NCI-H2196 (cell line): Measurements from ENCODE around the gene MRPS2.
A peak's percentile ranks its signal among the peaks of the same experiment; 100 is the strongest.

ENCODE experiments used
- DNase-seq: peaks from one replicate; lab custom pipeline; 2025; ENCODE audit not compliant: unreplicated experiment; lab: John Stamatoyannopoulos, UW

MRPS2 gene

GRCh38 chr9:135480071-135480939 is 20.2 kb upstream of the MRPS2 start:
- peak; percentile 34 for DNase-seq

GRCh38 chr9:135480940-135481310 is 19.6 kb upstream of the MRPS2 start:
- no peak for DNase-seq

- no peak for DNase-seq
Observed at GRCh38 chr9:135482015-135482754, 18.3 kb upstream of the MRPS2 start.

GRCh38 chr9:135484460-135485277 is 15.8 kb upstream of the MRPS2 start:
- no peak for DNase-seq

- DNase-seq, result no peak
Observed at GRCh38 chr9:135485385-135485784, 15.1 kb upstream of the MRPS2 start.

- no peak for DNase-seq
Observed at GRCh38 chr9:135485832-135486231, 14.7 kb upstream of the MRPS2 start.

GRCh38 chr9:135486267-135487065 is 14.0 kb upstream of the MRPS2 start:
- DNase-seq, result no peak

- no peak for DNase-seq
Observed at GRCh38 chr9:135487281-135488012, 13.0 kb upstream of the MRPS2 start.

GRCh38 chr9:135488013-135488330 is 12.5 kb upstream of the MRPS2 start:
- DNase-seq, result no peak

GRCh38 chr9:135488527-135488926 is 12.0 kb upstream of the MRPS2 start:
- DNase-seq, result no peak

GRCh38 chr9:135489188-135489906 is 11.1 kb upstream of the MRPS2 start:
- no peak for DNase-seq

- DNase-seq, result no peak
Observed at GRCh38 chr9:135490166-135490870, 10.2 kb upstream of the MRPS2 start.

- DNase-seq, result no peak
Observed at GRCh38 chr9:135490980-135491464, 9.5 kb upstream of the MRPS2 start.

GRCh38 chr9:135491764-135492163 is 8.7 kb upstream of the MRPS2 start:
- DNase-seq, result no peak

GRCh38 chr9:135492886-135493669 is 7.4 kb upstream of the MRPS2 start:
- DNase-seq, result no peak

- DNase-seq, result no peak
Observed at GRCh38 chr9:135494791-135495559, 5.5 kb upstream of the MRPS2 start.
